ENCODE results near the gene CDKN1C.

DNA sequence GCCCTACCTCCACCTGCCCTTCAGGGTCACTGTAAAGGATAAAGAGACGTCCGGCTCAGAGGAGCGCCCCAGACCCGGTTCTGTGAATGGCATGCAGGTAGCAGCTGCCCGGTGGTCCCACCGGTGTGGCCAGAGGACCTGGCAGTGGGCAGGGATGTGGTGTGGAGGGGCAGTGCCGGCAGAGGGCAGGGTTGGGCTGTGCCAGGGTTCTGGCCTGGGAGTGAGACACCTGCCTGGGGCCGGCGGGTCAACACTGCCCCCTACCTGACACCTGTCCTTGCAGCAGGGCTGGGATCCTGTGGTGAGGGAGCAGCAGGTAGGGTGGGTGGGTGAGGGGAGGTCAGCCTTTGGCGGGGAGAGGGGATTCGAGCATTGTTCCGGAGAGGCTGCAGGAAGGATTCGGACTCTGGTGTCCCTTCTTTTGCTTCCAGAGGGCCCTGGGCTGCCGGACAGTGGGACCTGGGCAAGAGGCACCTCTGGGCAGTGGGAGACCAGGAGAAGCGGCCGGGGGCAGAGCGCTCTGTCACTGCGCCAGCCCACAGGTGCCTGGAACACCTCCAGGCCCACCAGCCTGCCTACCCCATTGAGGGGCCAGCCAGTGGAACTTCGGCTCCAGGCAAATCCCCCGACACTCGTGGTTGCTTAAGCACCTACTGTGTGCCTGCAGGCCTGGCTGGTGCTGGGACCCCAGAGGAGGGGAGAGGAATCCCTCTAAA, 45.3 kb upstream of the CDKN1C start:
- TF ChIP-seq EP300 (conservative IDR thresholded peaks at IDR 0.05; ENCODE audit: poor library complexity, severe bottlenecking), result no peak
- no peak for TF ChIP-seq POLR2AphosphoS5 (IDR thresholded peaks at IDR 0.05)
- TF ChIP-seq RAD21 (conservative IDR thresholded peaks at IDR 0.05), result no peak
- TF ChIP-seq, protein P1, sequence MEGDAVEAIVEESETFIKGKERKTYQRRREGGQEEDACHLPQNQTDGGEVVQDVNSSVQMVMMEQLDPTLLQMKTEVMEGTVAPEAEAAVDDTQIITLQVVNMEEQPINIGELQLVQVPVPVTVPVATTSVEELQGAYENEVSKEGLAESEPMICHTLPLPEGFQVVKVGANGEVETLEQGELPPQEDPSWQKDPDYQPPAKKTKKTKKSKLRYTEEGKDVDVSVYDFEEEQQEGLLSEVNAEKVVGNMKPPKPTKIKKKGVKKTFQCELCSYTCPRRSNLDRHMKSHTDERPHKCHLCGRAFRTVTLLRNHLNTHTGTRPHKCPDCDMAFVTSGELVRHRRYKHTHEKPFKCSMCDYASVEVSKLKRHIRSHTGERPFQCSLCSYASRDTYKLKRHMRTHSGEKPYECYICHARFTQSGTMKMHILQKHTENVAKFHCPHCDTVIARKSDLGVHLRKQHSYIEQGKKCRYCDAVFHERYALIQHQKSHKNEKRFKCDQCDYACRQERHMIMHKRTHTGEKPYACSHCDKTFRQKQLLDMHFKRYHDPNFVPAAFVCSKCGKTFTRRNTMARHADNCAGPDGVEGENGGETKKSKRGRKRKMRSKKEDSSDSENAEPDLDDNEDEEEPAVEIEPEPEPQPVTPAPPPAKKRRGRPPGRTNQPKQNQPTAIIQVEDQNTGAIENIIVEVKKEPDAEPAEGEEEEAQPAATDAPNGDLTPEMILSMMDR (IDR thresholded peaks at IDR 0.05; ENCODE audit: poor library complexity, severe bottlenecking), result no peak
- TF ChIP-seq, protein P2, sequence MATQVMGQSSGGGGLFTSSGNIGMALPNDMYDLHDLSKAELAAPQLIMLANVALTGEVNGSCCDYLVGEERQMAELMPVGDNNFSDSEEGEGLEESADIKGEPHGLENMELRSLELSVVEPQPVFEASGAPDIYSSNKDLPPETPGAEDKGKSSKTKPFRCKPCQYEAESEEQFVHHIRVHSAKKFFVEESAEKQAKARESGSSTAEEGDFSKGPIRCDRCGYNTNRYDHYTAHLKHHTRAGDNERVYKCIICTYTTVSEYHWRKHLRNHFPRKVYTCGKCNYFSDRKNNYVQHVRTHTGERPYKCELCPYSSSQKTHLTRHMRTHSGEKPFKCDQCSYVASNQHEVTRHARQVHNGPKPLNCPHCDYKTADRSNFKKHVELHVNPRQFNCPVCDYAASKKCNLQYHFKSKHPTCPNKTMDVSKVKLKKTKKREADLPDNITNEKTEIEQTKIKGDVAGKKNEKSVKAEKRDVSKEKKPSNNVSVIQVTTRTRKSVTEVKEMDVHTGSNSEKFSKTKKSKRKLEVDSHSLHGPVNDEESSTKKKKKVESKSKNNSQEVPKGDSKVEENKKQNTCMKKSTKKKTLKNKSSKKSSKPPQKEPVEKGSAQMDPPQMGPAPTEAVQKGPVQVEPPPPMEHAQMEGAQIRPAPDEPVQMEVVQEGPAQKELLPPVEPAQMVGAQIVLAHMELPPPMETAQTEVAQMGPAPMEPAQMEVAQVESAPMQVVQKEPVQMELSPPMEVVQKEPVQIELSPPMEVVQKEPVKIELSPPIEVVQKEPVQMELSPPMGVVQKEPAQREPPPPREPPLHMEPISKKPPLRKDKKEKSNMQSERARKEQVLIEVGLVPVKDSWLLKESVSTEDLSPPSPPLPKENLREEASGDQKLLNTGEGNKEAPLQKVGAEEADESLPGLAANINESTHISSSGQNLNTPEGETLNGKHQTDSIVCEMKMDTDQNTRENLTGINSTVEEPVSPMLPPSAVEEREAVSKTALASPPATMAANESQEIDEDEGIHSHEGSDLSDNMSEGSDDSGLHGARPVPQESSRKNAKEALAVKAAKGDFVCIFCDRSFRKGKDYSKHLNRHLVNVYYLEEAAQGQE (IDR thresholded peaks at IDR 0.05; ENCODE audit: borderline replicate concordance), result no peak
- no peak for TF ChIP-seq EZH2 (IDR thresholded peaks at IDR 0.05; ENCODE audit: borderline replicate concordance, insufficient read depth, low read length, poor library complexity, severe bottlenecking)
- TF ChIP-seq TAF1 (IDR thresholded peaks at IDR 0.05; ENCODE audit: low read depth), result no peak
- TF ChIP-seq MXI1 (conservative IDR thresholded peaks at IDR 0.05; ENCODE audit: poor library complexity, severe bottlenecking), result no peak

Measured in neural cell (in vitro differentiated cells).